Nephron progenitor cell (in vitro differentiated cells): Measurements from ENCODE around the gene GRB2.

ENCODE experiments used
- DNase-seq: peaks from one replicate; pipeline ENCODE4 v3.0.0; 2021
- H3K27ac Mint-ChIP-seq: 2 replicates; pipeline ENCODE4 v1.8.0; 2021; ENCODE audit warnings: mild to moderate bottlenecking, moderate library complexity, mixed read lengths
- H3K27me3 Mint-ChIP-seq: 2 replicates; pipeline ENCODE4 v1.8.0; 2021; ENCODE audit warnings: mild to moderate bottlenecking, low read depth, mixed read lengths; ENCODE audit not compliant: poor library complexity
- H3K36me3 Mint-ChIP-seq: 2 replicates; pipeline ENCODE4 v1.8.0; 2021; ENCODE audit warnings: low read depth, mixed read lengths
- H3K4me1 Mint-ChIP-seq: 2 replicates; pipeline ENCODE4 v1.8.0; 2021; ENCODE audit warnings: mixed read lengths
- H3K4me3 Mint-ChIP-seq: 2 replicates; pipeline ENCODE4 v1.8.0; 2021; ENCODE audit warnings: mild to moderate bottlenecking, moderate library complexity, mixed read lengths
- H3K9me3 Mint-ChIP-seq: 2 replicates; pipeline ENCODE4 v1.8.0; 2021; ENCODE audit warnings: mild to moderate bottlenecking, moderate library complexity, mixed read lengths
- TF ChIP-seq, protein P1 (sequence below): fragments of 200-600 bp; sonication (generic); IDR thresholded peaks from 2 replicates; pipeline ENCODE4 v1.5.0; 2021; ENCODE audit warnings: antibody characterized with exemption

GRB2 gene

DNA sequence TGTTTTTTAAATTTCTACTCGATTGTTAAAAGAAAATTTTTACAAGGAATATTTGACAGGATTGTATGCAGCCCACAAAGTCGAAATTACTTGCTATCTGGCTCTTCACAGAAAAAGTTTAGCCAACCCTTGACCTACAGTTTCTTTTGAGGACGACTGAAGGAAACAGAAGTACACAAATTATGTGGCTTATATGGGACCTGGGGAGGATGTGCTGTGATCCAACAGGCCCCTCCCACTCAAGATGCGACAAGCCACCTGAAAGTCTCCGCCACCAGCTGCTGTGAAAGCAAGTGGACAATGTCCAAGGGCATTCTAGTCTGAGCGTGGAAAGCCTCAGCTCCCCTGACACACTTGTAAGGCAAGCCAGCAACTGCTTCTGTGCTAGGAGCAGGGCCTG lies 73.8 kb downstream of the GRB2 start:
- TF ChIP-seq, protein P1, sequence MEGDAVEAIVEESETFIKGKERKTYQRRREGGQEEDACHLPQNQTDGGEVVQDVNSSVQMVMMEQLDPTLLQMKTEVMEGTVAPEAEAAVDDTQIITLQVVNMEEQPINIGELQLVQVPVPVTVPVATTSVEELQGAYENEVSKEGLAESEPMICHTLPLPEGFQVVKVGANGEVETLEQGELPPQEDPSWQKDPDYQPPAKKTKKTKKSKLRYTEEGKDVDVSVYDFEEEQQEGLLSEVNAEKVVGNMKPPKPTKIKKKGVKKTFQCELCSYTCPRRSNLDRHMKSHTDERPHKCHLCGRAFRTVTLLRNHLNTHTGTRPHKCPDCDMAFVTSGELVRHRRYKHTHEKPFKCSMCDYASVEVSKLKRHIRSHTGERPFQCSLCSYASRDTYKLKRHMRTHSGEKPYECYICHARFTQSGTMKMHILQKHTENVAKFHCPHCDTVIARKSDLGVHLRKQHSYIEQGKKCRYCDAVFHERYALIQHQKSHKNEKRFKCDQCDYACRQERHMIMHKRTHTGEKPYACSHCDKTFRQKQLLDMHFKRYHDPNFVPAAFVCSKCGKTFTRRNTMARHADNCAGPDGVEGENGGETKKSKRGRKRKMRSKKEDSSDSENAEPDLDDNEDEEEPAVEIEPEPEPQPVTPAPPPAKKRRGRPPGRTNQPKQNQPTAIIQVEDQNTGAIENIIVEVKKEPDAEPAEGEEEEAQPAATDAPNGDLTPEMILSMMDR, result no peak
- DNase-seq, result no peak
- Mint-ChIP-seq H3K9me3 (no peaks in the 10 kb centered on the region), H3K4me1 (peaks cover 8% of the 10 kb centered on the region), H3K27ac (no peak overlapping the region), H3K36me3 (peaks cover 24% of the 10 kb centered on the region), H3K27me3 (no peaks in the 10 kb centered on the region), H3K4me3 (no peak overlapping the region)

DNA sequence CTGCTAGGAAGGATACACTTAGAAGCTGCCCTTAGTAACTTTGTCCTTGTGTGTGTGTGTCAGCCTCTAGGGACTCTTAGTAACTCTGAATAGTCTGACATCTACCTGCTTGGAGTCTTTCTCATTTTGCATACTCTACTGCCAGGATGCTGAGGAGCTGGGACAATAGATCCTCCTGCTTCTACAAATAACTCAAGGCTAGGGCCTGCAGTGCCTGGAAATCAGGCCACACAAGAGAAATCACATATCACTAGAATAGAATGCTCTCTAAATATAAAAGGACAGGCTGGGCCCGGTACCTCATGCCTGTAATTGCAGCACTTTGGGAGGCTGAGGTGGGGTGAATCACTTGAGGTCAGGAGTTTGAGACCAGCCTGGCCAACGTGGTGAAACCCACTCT lies 77.7 kb downstream of the GRB2 start:
- TF ChIP-seq, protein P1, result no peak
- no peaks in the 10 kb centered on the region for H3K27me3 Mint-ChIP-seq
- peaks cover 9% of the 10 kb centered on the region for H3K4me1 Mint-ChIP-seq
- no peak overlapping the region for H3K27ac Mint-ChIP-seq
- no peaks in the 10 kb centered on the region for H3K9me3 Mint-ChIP-seq
- H3K36me3 Mint-ChIP-seq, result peaks cover 39% of the 10 kb centered on the region
- no peak for DNase-seq
- H3K4me3 Mint-ChIP-seq, result no peak overlapping the region

DNA sequence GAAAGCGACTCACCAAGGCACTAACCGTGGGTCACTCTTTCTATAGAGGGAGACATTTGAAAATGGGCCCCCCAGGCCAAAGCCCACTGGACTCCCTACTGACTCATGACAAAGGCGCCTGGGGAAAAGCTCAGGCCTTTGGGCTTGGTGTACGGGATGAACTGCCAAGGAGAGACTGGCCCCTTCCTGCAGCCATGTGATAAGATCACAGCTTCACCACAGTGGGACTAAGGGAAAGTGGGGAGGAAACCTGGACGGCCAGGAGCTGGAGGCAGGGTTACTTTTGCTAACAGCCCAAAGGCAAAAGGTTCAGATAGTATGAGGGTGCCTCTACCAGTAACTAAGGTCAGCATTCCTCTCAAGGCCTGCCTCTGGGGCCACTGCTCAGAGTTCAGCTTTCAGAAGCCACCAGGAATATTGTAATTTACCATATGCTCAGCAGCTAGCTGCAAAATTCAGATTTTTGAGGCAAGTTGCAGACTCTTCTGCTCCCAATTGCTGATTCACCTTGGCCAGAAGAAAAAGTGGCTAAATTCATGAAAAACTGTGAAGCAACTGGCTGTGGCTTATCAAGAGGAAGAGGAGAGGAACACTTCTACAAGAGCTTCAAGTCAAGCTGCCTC lies 79.1 kb downstream of the GRB2 start:
- TF ChIP-seq, protein P1, result no peak
- no peak for DNase-seq
- Mint-ChIP-seq H3K27me3 (no peaks in the 10 kb centered on the region), H3K9me3 (no peaks in the 10 kb centered on the region), H3K36me3 (peaks cover 40% of the 10 kb centered on the region), H3K4me3 (no peak overlapping the region), H3K4me1 (peaks cover 9% of the 10 kb centered on the region), H3K27ac (peak overlapping the region; percentile 83)

DNA sequence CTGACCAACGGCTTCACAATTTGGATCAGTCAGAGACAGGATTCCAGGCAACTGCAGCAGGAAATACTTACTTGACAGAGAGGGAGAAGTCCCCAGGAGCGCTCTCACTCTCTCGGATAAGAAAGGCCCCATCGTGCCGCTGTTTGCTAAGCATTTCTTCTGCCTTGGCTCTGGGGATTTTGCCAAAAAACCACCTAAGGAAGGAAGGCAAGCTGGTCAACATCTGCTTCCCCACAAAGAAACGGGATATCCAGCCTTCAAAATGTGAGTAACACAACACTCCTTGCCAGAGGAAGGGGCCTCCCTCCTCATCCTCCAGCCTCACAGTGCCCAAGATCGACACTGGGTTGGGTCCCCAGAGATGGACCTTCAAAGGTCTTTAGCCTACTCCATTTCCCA lies 79.7 kb downstream of the GRB2 start:
- Mint-ChIP-seq H3K27me3 (no peaks in the 10 kb centered on the region), H3K36me3 (peaks cover 39% of the 10 kb centered on the region), H3K4me1 (peaks cover 9% of the 10 kb centered on the region), H3K27ac (peak overlapping the region; percentile 83), H3K4me3 (no peak overlapping the region), H3K9me3 (no peaks in the 10 kb centered on the region)
- no peak for DNase-seq
- TF ChIP-seq, protein P1, result no peak

DNA sequence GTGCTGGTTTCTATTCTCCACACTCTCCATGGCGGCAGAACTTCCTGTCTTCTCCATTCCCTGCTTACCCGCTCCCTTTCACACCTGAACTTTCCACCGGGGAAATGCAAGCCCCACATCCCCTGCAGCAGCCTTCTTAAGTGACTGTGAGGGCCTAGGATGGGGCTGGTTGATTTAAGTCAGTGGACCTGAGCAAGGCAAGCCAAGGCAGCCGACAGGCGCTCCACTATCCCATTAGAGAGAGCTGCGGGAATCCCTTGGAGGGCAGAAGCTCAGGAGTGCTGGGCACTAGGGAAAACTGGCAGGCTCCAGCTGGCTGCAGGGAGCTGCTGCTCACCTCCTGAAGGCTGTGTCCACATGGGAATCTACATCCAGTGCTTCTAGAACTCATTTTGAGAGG lies 80.1 kb downstream of the GRB2 start:
- TF ChIP-seq, protein P1, result no peak
- Mint-ChIP-seq H3K4me3 (no peak overlapping the region), H3K27ac (peak overlapping the region; percentile 83), H3K36me3 (peaks cover 39% of the 10 kb centered on the region), H3K27me3 (no peaks in the 10 kb centered on the region), H3K9me3 (no peaks in the 10 kb centered on the region), H3K4me1 (peaks cover 12% of the 10 kb centered on the region)
- DNase-seq, result no peak

DNA sequence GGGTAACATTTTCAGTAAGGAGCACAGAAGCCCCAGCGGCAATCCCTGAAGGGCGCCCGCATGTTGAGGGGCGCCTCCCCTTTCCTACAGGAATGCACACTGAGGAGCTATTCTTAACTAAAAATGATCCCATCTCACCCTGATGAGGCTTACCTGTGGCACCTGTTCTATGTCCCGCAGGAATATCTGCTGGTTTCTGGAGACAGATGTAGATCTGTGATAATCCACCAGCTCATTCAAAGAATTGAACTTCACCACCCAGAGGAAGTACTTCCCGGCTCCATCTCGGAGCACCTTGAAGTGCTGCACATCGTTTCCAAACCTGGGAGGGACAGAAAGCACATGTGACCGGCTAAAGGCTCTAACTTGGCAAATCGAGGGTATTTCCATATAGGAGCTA lies 84.0 kb downstream of the GRB2 start:
- Mint-ChIP-seq H3K27me3 (no peaks in the 10 kb centered on the region), H3K9me3 (no peaks in the 10 kb centered on the region), H3K4me1 (peaks cover 15% of the 10 kb centered on the region), H3K27ac (peak overlapping the region; percentile 29), H3K4me3 (no peak overlapping the region), H3K36me3 (peaks cover 42% of the 10 kb centered on the region)
- TF ChIP-seq, protein P1, result no peak
- no peak for DNase-seq
